T1000 (cell line): Measurements from ENCODE around the gene IGF2.
"Not testable (repeated sequence)": the region's sequence is repeated elsewhere in the genome, so short reads cannot be mapped to it uniquely, and the experiment has no call there.

Experiments
- DNase-seq: peaks from one replicate; lab custom pipeline; 2025; ENCODE audit warnings: mixed read lengths; lab: John Stamatoyannopoulos, UW

Gene IGF2

GRCh38 chr11:2139123-2139521 lies at the start of gene IGF2:
Gene IGF2 (minus strand): TSS chr11:2139389. CDS start chr11:2135523, 3,866 bp downstream.
- DNase-seq, result no peak

GRCh38 chr11:2188745-2189144 lies 49.6 kb upstream of the IGF2 start:
- DNase-seq, result no peak

- no peak for DNase-seq
These were observed 48.1 kb upstream of the IGF2 start for GRCh38 chr11:2187280-2187707.

GRCh38 chr11:2186669-2187279 lies 47.6 kb upstream of the IGF2 start:
- DNase-seq, result no peak

- no peak for DNase-seq
These were observed 46.3 kb upstream of the IGF2 start for GRCh38 chr11:2185324-2186085.

GRCh38 chr11:2182692-2183474 lies 43.7 kb upstream of the IGF2 start:
- no peak for DNase-seq

- no peak for DNase-seq
These were observed 42.9 kb upstream of the IGF2 start for GRCh38 chr11:2182075-2182474.

- DNase-seq, result no peak
These were observed 41.7 kb upstream of the IGF2 start for GRCh38 chr11:2180789-2181370.

- DNase-seq, result no peak
These were observed 41.2 kb upstream of the IGF2 start for GRCh38 chr11:2180347-2180746.

- DNase-seq, result no peak
These were observed 40.3 kb upstream of the IGF2 start for GRCh38 chr11:2179516-2179915.

- DNase-seq, result no peak
These were observed 39.8 kb upstream of the IGF2 start for GRCh38 chr11:2178906-2179494.

GRCh38 chr11:2178055-2178773 lies 39.0 kb upstream of the IGF2 start:
- DNase-seq, result not testable (repeated sequence)

GRCh38 chr11:2177076-2177475 lies 37.9 kb upstream of the IGF2 start:
- DNase-seq, result no peak

GRCh38 chr11:2176389-2176900 lies 37.3 kb upstream of the IGF2 start:
- no peak for DNase-seq

GRCh38 chr11:2175659-2176058 lies 36.5 kb upstream of the IGF2 start:
- no peak for DNase-seq

- no peak for DNase-seq
These were observed 35.2 kb upstream of the IGF2 start for GRCh38 chr11:2174361-2174760.

- no peak for DNase-seq
These were observed 34.6 kb upstream of the IGF2 start for GRCh38 chr11:2173761-2174160.

GRCh38 chr11:2173150-2173693 lies 34.0 kb upstream of the IGF2 start:
- DNase-seq, result no peak

- DNase-seq, result no peak
These were observed 33.5 kb upstream of the IGF2 start for GRCh38 chr11:2172676-2173075.

GRCh38 chr11:2171591-2172003 lies 32.4 kb upstream of the IGF2 start, which contains the start of gene TH:
Gene TH (minus strand): TSS chr11:2171815. CDS start chr11:2171786, 29 bp downstream.
- no peak for DNase-seq
